Measurements from ENCODE around the gene SDK1. TPM values are rescaled to one million over a fixed set of nuclear protein-coding genes. Genes with fewer than 3 reads are reported as not detected.
A peak's percentile ranks its signal among the peaks of the same experiment; 100 is the strongest.

Gene SDK1
- total and polyA plus RNA-seq, 2 experiments from 2014 or later, result 2.1 to 10.0 TPM

- Histone ChIP-seq H2AFZ (no peak overlapping the region), H3K27ac (ENCODE audit: low read depth) (no peak overlapping the region), H3K4me2 (no peak overlapping the region), H3K9me2 (ENCODE audit: insufficient read depth) (peaks cover 2% of the 10 kb centered on the region; the same call in 1 of the 2 replicates), H3K4me3 (no peak overlapping the region), H3K36me3 (ENCODE audit: insufficient read depth) (no peaks in the 10 kb centered on the region), H3K4me1 (ENCODE audit: insufficient read depth) (peaks cover 10% of the 10 kb centered on the region), H4K20me1 (replicated peaks; ENCODE audit: insufficient read depth) (no peaks in the 10 kb centered on the region), H3K27me3 (ENCODE audit: insufficient read depth) (no peaks in the 10 kb centered on the region), H3F3A (replicated peaks; ENCODE audit: low read depth) (no peaks in the 10 kb centered on the region), H3K79me2 (replicated peaks; ENCODE audit: insufficient read depth) (no peaks in the 10 kb centered on the region)
- H3K9me3 Mint-ChIP-seq, result peaks cover 6% of the 10 kb centered on the region; the same call in 1 of the 3 replicates
- TF ChIP-seq EZH2 (IDR thresholded peaks at IDR 0.05; ENCODE audit: low read depth, unreplicated experiment), result no peak
- TF ChIP-seq EZH2phosphoT487 (IDR thresholded peaks at IDR 0.05; ENCODE audit: unreplicated experiment), result no peak
- no peak for TF ChIP-seq JUNB (IDR thresholded peaks at IDR 0.05; ENCODE audit: unreplicated experiment)
- TF ChIP-seq POLR2AphosphoS5 (IDR thresholded peaks at IDR 0.05; ENCODE audit: low read depth), result no peak
- no peak for TF ChIP-seq ZNF331 (CRISPR knock-in tag; IDR thresholded peaks at IDR 0.05; ENCODE audit: low read depth)
- no peak for TF ChIP-seq STAT1 (IDR thresholded peaks at IDR 0.05; ENCODE audit: unreplicated experiment)
- TF ChIP-seq, protein P1, sequence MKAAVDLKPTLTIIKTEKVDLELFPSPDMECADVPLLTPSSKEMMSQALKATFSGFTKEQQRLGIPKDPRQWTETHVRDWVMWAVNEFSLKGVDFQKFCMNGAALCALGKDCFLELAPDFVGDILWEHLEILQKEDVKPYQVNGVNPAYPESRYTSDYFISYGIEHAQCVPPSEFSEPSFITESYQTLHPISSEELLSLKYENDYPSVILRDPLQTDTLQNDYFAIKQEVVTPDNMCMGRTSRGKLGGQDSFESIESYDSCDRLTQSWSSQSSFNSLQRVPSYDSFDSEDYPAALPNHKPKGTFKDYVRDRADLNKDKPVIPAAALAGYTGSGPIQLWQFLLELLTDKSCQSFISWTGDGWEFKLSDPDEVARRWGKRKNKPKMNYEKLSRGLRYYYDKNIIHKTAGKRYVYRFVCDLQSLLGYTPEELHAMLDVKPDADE (IDR thresholded peaks at IDR 0.05), result no peak
- TF ChIP-seq ZNF462 (CRISPR knock-in tag; IDR thresholded peaks at IDR 0.05), result no peak
- TF ChIP-seq NANOG (IDR thresholded peaks at IDR 0.05; ENCODE audit: borderline replicate concordance), result no peak
- TF ChIP-seq REST (IDR thresholded peaks at IDR 0.05; ENCODE audit: unreplicated experiment), result no peak
- no peak for TF ChIP-seq ZNF114 (CRISPR knock-in tag; IDR thresholded peaks at IDR 0.05)
- TF ChIP-seq CREB1 (CRISPR knock-in tag; IDR thresholded peaks at IDR 0.05; ENCODE audit: low read depth), result no peak
- no peak for TF ChIP-seq CTCF (conservative IDR thresholded peaks at IDR 0.05; ENCODE audit: low read depth in 2 of 2)
- H3K27ac Mint-ChIP-seq, result peak overlapping the region; percentile 2; the same call in 1 of the 2 replicates
- H3K4me1 Mint-ChIP-seq, result peaks cover 19% of the 10 kb centered on the region
- H3K4me3 Mint-ChIP-seq, result no peak overlapping the region
- H3K27me3 Mint-ChIP-seq (ENCODE audit: insufficient read depth, low read depth, poor library complexity), result peaks cover 8% of the 10 kb centered on the region
- 0 out of 3 replicates have a peak, but pooled peaks cover 5% of the 10 kb centered on the region for H3K36me3 Mint-ChIP-seq (ENCODE audit: low read depth)
- ATAC-seq, result no peak
- no peak for DNase-seq (ENCODE audit: low spot score)
These were observed 607.1 kb downstream of the SDK1 start for GRCh38 chr7:3908153-3908552.

Measured in GM23338 (cell line).